ENCODE measurements around the gene TMEM121.

The TMEM121 gene

DNA sequence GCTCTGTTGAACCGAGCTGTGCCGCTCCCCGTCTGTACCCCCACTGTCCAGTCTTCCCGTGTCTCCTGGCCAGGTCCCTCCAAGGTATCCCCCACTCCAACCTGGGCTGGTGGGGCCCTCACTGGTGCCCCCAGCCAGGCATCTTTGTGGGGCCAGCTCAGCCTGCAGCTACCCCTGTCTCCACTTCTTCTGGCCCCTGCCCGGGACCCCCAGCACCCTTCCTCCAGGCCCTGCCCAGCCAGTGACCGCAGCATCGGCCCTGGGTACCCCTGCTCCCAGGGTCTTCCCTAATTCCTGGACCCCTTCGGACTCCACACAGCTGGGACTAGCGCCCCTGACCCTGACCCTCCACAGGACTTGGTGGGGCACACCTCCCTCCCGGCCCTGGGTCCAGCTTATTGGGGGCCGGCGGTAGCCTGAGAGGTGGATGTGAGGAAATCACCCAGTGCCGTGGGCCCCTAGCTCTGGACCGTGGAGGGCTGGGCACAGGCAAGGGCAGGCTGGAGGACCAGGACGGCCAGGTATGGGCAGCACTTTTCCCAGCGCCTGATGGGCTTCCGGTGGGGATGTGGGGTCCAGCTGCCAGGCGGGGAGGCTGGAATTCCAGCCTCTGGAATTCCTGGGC lies 43.8 kb upstream of the TMEM121 start:
- peaks cover 14% of the 10 kb centered on the region for H3K4me1 ChIP-seq (ENCODE audit: control insufficient read depth, insufficient read depth, low read length)
- H3K9me3 ChIP-seq (ENCODE audit: control insufficient read depth, low read length) = no peaks in the 10 kb centered on the region
- no peaks in the 10 kb centered on the region for H3K27me3 ChIP-seq (replicated peaks; ENCODE audit: control insufficient read depth, insufficient read depth, low read length)
- no peak overlapping the region for H3K9ac ChIP-seq (ENCODE audit: low read length)
- H3K36me3 ChIP-seq (ENCODE audit: control insufficient read depth, insufficient read depth, low read length, severe bottlenecking) = no peaks in the 10 kb centered on the region
- no peak for DNase-seq (ENCODE audit: low read depth)
- H3K4me3 ChIP-seq (ENCODE audit: low read length) = no peak overlapping the region

DNA sequence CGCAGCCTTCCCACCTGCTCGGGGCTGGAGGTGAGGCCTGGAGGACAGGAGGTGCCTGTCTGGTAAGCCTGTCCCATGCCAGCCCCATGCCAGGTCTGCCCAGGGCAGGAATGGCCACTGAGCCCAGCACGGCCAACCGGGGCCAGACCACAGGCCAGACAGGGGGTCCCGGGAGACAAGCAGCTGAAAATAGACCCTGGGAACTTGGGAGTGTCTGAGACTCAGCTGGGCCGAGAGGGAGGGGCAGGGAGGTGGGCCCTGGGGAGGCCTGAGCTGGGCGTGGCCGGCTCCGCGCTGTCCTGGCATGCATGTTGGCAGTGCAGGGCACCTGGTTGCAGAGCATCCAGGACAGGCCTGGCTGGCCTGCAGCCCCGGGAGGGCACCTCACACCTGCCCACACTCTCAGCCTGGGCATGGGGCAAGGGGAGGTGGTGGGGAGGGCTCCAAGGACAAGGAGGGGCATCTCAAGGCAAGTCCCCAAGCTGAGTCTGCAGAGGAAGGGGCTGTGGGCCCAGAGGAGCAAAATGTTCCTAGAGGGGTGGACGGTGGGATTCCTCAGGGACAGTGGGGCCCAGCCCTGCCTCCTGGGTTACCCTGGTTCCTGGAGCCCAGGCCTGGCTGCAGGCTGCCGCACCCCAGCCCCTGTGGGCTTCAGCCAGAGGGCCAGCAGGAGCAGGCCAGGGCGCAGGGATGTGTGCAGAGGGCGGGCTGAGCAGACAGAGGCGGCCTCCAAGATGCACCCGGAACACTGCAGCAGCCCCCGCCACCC lies 42.9 kb upstream of the TMEM121 start:
- H3K4me1 ChIP-seq (ENCODE audit: control insufficient read depth, insufficient read depth, low read length) = peaks cover 17% of the 10 kb centered on the region
- DNase-seq (ENCODE audit: low read depth) = no peak

DNA sequence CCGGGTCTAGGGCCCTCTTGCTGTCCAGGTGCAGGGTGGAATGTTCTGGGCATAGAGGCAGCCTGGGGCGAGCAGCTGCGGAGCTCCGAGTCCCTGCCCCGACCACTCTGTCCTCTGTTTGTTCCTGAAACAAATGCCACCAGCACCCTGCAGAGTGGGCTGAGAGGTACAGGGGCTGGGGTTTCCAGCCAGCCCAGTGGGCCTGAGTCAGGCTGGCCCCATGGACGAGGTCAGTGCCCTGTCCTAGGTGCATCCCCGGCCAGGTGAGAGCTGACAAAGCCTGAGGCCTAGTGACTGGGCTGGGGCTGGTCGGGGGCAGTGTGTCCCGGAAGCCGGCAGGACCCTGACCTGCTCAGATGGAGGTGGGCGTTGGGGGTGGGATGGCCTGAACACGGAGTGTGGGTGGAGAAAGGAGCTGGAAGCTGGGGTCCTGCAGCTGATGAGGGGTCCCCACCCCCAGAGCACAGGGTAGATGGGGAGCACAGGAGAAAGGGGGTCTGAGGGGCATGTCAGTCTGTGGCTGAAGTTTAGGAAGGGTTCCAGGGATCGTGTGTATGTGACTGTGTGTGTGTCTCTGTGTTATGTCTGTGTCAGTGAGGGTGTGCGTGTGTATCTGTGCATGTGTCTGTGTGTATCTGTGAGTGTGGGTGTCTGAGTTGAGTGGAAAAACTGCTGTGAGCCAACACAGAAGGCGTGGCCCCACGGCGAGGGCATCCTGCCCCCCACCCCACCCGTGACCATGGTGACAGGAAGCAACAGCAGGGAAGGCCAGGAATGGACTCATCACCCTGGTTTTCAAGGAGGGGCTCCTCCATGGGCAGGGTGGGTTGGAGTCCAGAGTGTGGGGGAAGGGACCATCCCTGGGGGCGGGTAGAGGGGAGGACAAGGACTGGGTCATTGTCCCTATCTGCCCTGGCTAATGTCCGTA lies 42.0 kb upstream of the TMEM121 start:
- no peaks in the 10 kb centered on the region for H3K36me3 ChIP-seq (ENCODE audit: control insufficient read depth, insufficient read depth, low read length, severe bottlenecking)
- DNase-seq (ENCODE audit: low read depth) = peak; percentile 32
- H3K27me3 ChIP-seq (replicated peaks; ENCODE audit: control insufficient read depth, insufficient read depth, low read length) = peaks cover 5% of the 10 kb centered on the region
- H3K9ac ChIP-seq (ENCODE audit: low read length) = no peak overlapping the region
- peaks cover 17% of the 10 kb centered on the region for H3K4me1 ChIP-seq (ENCODE audit: control insufficient read depth, insufficient read depth, low read length)
- H3K9me3 ChIP-seq (ENCODE audit: control insufficient read depth, low read length) = no peaks in the 10 kb centered on the region
- H3K4me3 ChIP-seq (ENCODE audit: low read length) = no peak overlapping the region

More for the DNA sequence above, 42.9 kb upstream of the TMEM121 start:
- H3K36me3 ChIP-seq (ENCODE audit: control insufficient read depth, insufficient read depth, low read length, severe bottlenecking) = no peaks in the 10 kb centered on the region
- no peak overlapping the region for H3K4me3 ChIP-seq (ENCODE audit: low read length)
- no peaks in the 10 kb centered on the region for H3K9me3 ChIP-seq (ENCODE audit: control insufficient read depth, low read length)
- H3K9ac ChIP-seq (ENCODE audit: low read length) = no peak overlapping the region
- peaks cover 5% of the 10 kb centered on the region for H3K27me3 ChIP-seq (replicated peaks; ENCODE audit: control insufficient read depth, insufficient read depth, low read length)

DNA sequence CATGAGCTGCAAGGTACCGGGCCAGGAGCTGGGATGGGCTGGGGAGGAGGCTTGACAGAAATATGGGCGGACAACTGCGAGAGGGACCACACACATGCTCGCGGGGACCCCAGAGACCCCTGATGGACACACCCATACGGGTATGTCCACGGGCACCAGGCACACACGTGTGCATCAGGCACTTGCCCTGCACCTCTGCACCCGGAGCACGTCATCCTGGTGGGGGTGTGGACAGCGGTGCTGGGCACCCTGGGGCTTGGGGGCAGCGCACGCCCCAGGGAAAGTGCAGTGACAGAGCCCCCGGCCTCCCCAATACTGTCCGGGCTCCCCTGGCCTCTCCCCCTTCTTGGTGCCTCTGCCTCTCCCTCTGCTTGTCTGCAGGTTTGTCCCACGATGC lies 41.4 kb upstream of the TMEM121 start:
- Histone ChIP-seq H3K4me3 (ENCODE audit: low read length) (no peak overlapping the region), H3K4me1 (ENCODE audit: control insufficient read depth, insufficient read depth, low read length) (peaks cover 17% of the 10 kb centered on the region), H3K9me3 (ENCODE audit: control insufficient read depth, low read length) (no peaks in the 10 kb centered on the region), H3K9ac (ENCODE audit: low read length) (no peak overlapping the region), H3K36me3 (ENCODE audit: control insufficient read depth, insufficient read depth, low read length, severe bottlenecking) (no peaks in the 10 kb centered on the region), H3K27me3 (replicated peaks; ENCODE audit: control insufficient read depth, insufficient read depth, low read length) (peaks cover 5% of the 10 kb centered on the region)
- no peak for DNase-seq (ENCODE audit: low read depth)

DNA sequence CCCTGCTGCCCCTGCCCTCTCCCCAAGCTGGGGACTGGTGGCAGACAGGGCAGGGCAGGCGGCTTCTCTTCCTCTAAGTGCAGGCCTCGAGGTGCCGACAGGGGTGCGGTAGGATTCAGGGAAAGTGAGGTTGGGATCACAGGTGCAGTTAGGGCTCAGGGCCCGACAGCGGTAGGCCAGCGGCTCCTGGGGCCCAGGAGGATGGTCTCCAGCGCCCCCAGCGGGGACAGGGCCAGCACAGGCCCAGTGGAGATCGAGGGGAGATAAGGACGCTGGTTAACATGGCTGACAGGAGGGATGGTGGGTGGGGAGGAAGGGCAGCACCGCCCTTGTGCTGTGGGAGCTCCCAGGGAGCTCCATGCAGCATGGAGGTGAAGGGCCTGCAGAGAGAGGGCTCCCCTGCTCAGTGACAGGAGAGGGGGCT lies 40.6 kb upstream of the TMEM121 start:
- Histone ChIP-seq H3K9me3 (ENCODE audit: control insufficient read depth, low read length) (no peaks in the 10 kb centered on the region), H3K4me3 (ENCODE audit: low read length) (no peak overlapping the region), H3K9ac (ENCODE audit: low read length) (no peak overlapping the region), H3K36me3 (ENCODE audit: control insufficient read depth, insufficient read depth, low read length, severe bottlenecking) (no peaks in the 10 kb centered on the region), H3K27me3 (replicated peaks; ENCODE audit: control insufficient read depth, insufficient read depth, low read length) (peaks cover 5% of the 10 kb centered on the region), H3K4me1 (ENCODE audit: control insufficient read depth, insufficient read depth, low read length) (peaks cover 17% of the 10 kb centered on the region)
- DNase-seq (ENCODE audit: low read depth) = no peak

DNA sequence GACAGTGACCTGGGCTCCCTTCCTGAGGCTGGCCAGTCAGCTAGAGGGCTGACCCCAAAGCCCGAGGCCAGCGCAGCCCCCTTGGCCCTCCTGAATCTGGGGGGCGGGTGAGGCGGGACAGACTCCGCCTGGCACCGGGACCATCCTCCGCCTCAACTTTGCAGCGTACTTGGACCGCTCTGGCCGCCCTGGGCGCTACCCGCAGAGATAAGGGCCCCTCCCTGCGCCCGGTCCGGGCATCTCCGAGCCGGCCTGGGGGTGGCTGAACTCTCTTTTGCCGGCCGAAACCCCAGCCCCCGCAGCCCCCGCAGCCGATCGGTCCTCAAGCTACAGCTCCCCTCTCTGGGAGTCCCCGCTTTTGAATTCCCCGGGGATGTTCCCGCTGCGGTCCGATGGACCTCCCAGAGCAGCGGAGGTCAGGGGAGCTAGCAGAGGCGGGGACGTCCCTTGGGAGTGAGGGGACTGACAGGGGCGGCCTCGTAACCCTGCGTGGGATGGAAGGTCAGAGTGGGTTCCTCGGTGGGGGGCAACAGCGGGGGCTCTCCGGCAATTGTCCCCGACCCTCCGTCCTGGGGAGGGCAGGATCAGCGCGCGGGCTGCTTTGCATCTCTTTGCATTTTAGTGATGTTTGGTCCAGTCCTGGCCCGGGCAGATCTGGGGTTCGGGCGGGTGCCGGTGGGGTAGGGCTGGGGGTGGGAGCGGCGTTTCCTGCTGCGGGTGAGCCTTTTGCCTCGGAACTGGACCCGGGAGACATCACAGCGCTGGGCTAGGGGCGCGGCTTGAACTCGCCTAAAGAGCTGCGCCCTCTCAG lies 40.0 kb upstream of the TMEM121 start, which contains the start of gene CRIP1:
CRIP1 (plus strand) TSS at position 724 of the 811 bp plus-strand sequence. CDS start 374 bp downstream, outside the sequence.
- peaks cover 5% of the 10 kb centered on the region for H3K27me3 ChIP-seq (replicated peaks; ENCODE audit: control insufficient read depth, insufficient read depth, low read length)
- H3K9me3 ChIP-seq (ENCODE audit: control insufficient read depth, low read length) = no peaks in the 10 kb centered on the region
- H3K4me1 ChIP-seq (ENCODE audit: control insufficient read depth, insufficient read depth, low read length) = peaks cover 12% of the 10 kb centered on the region
- no peak within 1 kb of the TSS for H3K4me3 ChIP-seq (ENCODE audit: low read length)
- no peak for DNase-seq (ENCODE audit: low read depth)
- no peak within 1 kb of the TSS for H3K9ac ChIP-seq (ENCODE audit: low read length)
- H3K36me3 ChIP-seq (ENCODE audit: control insufficient read depth, insufficient read depth, low read length, severe bottlenecking) = no peaks in the 10 kb centered on the region

DNA sequence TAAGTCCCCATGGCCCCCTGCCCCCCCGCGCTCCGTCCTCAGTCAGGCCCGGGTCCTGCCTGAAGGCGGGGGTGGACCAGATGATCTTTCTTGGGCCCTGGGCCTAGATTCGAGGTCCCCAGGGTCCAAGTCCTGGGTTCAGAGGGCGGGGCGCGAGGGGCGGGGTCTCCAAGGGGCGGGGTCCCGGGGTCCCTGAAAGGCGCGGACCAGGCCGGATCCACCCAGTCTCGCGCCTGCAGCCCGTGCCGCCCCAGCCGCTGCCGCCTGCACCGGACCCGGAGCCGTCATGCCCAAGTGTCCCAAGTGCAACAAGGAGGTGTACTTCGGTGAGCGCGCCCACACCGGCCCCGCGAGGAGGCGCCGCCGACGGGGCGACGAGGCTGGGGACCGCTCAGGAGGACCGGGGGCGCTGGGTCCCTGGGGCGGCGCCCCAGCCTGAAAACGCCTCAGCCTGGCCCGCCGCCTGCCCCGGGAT lies 39.4 kb upstream of the TMEM121 start:
- Histone ChIP-seq H3K9ac (ENCODE audit: low read length) (no peak overlapping the region), H3K27me3 (replicated peaks; ENCODE audit: control insufficient read depth, insufficient read depth, low read length) (peaks cover 5% of the 10 kb centered on the region), H3K4me3 (ENCODE audit: low read length) (no peak overlapping the region), H3K9me3 (ENCODE audit: control insufficient read depth, low read length) (no peaks in the 10 kb centered on the region), H3K36me3 (ENCODE audit: control insufficient read depth, insufficient read depth, low read length, severe bottlenecking) (no peaks in the 10 kb centered on the region), H3K4me1 (ENCODE audit: control insufficient read depth, insufficient read depth, low read length) (peaks cover 8% of the 10 kb centered on the region)
- DNase-seq (ENCODE audit: low read depth) = no peak

DNA sequence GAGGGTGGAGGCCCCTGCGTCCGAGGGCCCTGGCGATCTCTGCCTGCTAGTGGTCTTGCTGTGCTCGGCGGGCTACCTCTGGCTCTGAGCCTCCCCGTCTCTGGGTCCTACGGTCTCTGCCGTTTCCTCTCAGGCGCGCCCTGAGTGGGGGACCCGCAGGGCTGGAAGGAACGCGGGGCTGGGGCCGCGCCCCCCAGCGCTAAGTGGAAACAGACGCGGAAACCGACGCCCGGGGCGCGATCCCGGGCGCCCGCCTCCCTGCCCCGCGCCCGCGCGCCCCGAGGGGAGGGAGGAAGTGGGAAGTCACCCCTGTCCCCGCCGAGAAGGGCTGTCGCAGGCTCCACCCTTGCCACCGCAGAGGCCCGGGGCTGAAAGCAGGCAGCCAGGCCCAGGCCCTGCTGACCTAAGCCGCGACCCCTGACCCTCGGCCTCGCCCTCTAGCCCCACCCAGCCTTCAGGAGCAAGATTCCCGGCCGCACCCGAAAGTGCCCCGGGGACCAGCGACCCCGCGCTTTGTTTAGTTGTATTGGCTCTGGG lies 38.9 kb upstream of the TMEM121 start:
- no peak for DNase-seq (ENCODE audit: low read depth)
- Histone ChIP-seq H3K4me3 (ENCODE audit: low read length) (no peak overlapping the region), H3K36me3 (ENCODE audit: control insufficient read depth, insufficient read depth, low read length, severe bottlenecking) (no peaks in the 10 kb centered on the region), H3K4me1 (ENCODE audit: control insufficient read depth, insufficient read depth, low read length) (peaks cover 3% of the 10 kb centered on the region), H3K9me3 (ENCODE audit: control insufficient read depth, low read length) (no peaks in the 10 kb centered on the region), H3K27me3 (replicated peaks; ENCODE audit: control insufficient read depth, insufficient read depth, low read length) (peaks cover 5% of the 10 kb centered on the region), H3K9ac (ENCODE audit: low read length) (no peak overlapping the region)

DNA sequence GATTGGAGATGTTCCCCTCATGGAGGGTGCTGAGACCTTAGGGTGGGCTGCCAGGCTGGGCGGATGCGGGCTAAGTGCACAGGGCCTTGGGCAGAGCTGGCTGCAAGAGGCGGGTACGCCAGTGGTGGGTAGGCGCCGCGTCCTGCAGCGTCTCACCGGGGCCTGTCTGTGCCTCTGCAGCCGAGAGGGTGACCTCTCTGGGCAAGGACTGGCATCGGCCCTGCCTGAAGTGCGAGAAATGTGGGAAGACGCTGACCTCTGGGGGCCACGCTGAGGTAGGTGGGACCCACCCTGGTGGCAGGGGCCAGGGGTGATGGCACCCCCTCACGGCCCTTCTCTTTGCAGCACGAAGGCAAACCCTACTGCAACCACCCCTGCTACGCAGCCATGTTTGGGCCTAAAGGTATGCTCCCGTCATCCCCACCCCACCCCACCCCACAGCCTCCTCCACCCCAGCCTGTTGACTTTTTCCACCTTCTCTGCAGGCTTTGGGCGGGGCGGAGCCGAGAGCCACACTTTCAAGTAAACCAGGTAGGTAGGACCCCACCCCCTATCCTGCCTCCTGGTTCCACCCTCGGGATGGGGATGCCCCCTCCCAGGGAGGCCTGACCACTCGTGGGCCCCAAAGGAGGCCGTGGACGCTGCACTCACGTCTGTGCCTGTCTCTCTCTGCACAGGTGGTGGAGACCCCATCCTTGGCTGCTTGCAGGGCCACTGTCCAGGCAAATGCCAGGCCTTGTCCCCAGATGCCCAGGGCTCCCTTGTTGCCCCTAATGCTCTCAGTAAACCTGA lies 38.2 kb upstream of the TMEM121 start:
- Histone ChIP-seq H3K4me1 (ENCODE audit: control insufficient read depth, insufficient read depth, low read length) (peaks cover 3% of the 10 kb centered on the region), H3K27me3 (replicated peaks; ENCODE audit: control insufficient read depth, insufficient read depth, low read length) (peaks cover 5% of the 10 kb centered on the region)

More for the DNA sequence above, 38.2 kb upstream of the TMEM121 start:
- Histone ChIP-seq H3K4me3 (ENCODE audit: low read length) (no peak overlapping the region), H3K36me3 (ENCODE audit: control insufficient read depth, insufficient read depth, low read length, severe bottlenecking) (no peaks in the 10 kb centered on the region), H3K9ac (ENCODE audit: low read length) (no peak overlapping the region), H3K9me3 (ENCODE audit: control insufficient read depth, low read length) (no peaks in the 10 kb centered on the region)
- no peak for DNase-seq (ENCODE audit: low read depth)

Measured in adipocyte (in vitro differentiated cells).